Fibroblast of lung (primary cell): ENCODE data around the gene SNAP23. TPM values are rescaled to one million over a fixed set of nuclear protein-coding genes. Genes with fewer than 3 reads are reported as not detected.

Source experiments
- DNase-seq, 2 donors: peaks; one replicate each; pipeline versions ENCODE4 v3.0.0 to v3.0.0-alpha.2; 2010; ENCODE audit warnings: low read depth in 2 of 2
- H2AFZ ChIP-seq: 2 replicates; pipeline ENCODE4 v1.5.1; 2012; ENCODE audit warnings: low read length, control low read depth, inconsistent platforms
- H3K27ac ChIP-seq: 2 replicates; pipeline ENCODE4 v1.5.1; 2011; ENCODE audit warnings: low read length, control low read depth; ENCODE audit not compliant: insufficient read depth
- H3K27me3 ChIP-seq: 2 replicates; pipeline ENCODE4 v1.5.1; 2011; ENCODE audit warnings: mild to moderate bottlenecking, low read length; ENCODE audit not compliant: control insufficient read depth, insufficient read depth
- H3K36me3 ChIP-seq: 2 replicates; pipeline ENCODE4 v1.5.1; 2011; ENCODE audit warnings: low read length; ENCODE audit not compliant: control insufficient read depth, insufficient read depth
- H3K4me1 ChIP-seq: 2 replicates; pipeline ENCODE4 v1.5.1; 2011; ENCODE audit warnings: low read length; ENCODE audit not compliant: control insufficient read depth, insufficient read depth; ENCODE audit errors: extremely low read depth
- H3K4me2 ChIP-seq: 2 replicates; pipeline ENCODE4 v1.5.1; 2011; ENCODE audit warnings: low read length, control low read depth; ENCODE audit not compliant: insufficient read depth; ENCODE audit errors: extremely low read depth
- H3K4me3 ChIP-seq, 4 experiments: fragments of 200-600 bp in 1 of 4; sonication (generic) in 1 of 4; replicated peaks in 1 of 4; 2 replicates each; pipeline ENCODE4 v1.5.1; 2011 to 2016; ENCODE audit warnings: low read length in 4 of 4, low read depth in 3 of 4, mild to moderate bottlenecking in 3 of 4, control low read depth in 2 of 4, inconsistent platforms in 1 of 4, mixed read lengths in 1 of 4; ENCODE audit not compliant: insufficient read depth in 1 of 4; ENCODE audit errors: control extremely low read depth in 1 of 4
- H3K79me2 ChIP-seq: 2 replicates; pipeline ENCODE4 v1.5.1; 2012; ENCODE audit warnings: mild to moderate bottlenecking, low read length, inconsistent platforms; ENCODE audit not compliant: control insufficient read depth, insufficient read depth
- H3K9ac ChIP-seq: 2 replicates; pipeline ENCODE4 v1.5.1; 2011; ENCODE audit warnings: mild to moderate bottlenecking, low read length, control low read depth; ENCODE audit not compliant: insufficient read depth
- H3K9me3 ChIP-seq: 2 replicates; pipeline ENCODE4 v1.5.1; 2012; ENCODE audit warnings: low read depth, low read length; ENCODE audit not compliant: control insufficient read depth, insufficient read depth
- H4K20me1 ChIP-seq: 2 replicates; pipeline ENCODE4 v1.5.1; 2011; ENCODE audit warnings: low read length; ENCODE audit not compliant: control insufficient read depth, insufficient read depth; ENCODE audit errors: extremely low read depth
- EZH2 ChIP-seq: IDR thresholded peaks from 2 replicates; pipeline ENCODE4 v1.5.1; 2012; ENCODE audit warnings: low read length, control low read depth, mild to moderate bottlenecking; ENCODE audit errors: missing control alignments
- polyA plus RNA-seq, 2 donors: library from polyadenylated mRNA; depleted of rRNA in 1 of 2; stranded (reverse) in 1 of 2; unstranded in 1 of 2; fragments of >200 nt; gene quantifications; 2 replicates each; pipeline ENCODE4 v1.2.1, GENCODE V29; 2011 to 2012; ENCODE audit warnings: missing spikeins in 1 of 2
- total RNA-seq: library from RNA; depleted of rRNA; stranded (reverse); fragments of >200 nt; gene quantifications from 2 replicates; pipeline ENCODE4 v1.2.1, GENCODE V29; 2014
- TF ChIP-seq, protein P1 (sequence below), 2 donors: IDR thresholded peaks in 1 of 2; conservative IDR thresholded peaks in 1 of 2; 1 replicate in 1 of 2; 2 replicates in 1 of 2; pipeline ENCODE4 v1.5.1; 2011 to 2012; ENCODE audit warnings: low read length in 2 of 2, control low read depth in 1 of 2, inconsistent platforms in 1 of 2, low read depth in 1 of 2, mild to moderate bottlenecking in 1 of 2

SNAP23 gene
- total and polyA plus RNA-seq, 2 donors (not counting 1 experiment from before 2014, with no cell fraction given) = 80.9 to 84.6 TPM

DNA sequence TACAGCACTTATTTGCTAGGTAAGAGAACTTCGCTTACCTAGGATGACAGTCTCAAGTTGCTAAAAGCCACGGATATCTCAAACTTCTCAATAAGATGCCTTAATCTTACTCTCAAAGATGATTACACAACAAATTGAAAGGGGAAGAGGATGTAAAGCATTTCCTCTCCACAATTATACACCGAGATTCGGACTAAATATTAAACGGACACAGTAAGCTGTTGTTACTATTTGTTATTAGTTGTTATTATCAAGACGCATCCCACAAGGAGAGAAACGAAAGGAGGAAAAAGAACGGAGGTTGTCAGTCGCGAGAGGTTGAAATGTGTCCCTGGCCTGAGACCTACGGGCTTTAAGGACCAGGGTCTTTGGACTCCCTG, 5.2 kb upstream of the SNAP23 start:
- Histone ChIP-seq H3K4me3 (peak overlapping the region; percentile 80 to 99 (median 92)), H3K4me2 (peak overlapping the region; percentile 96), H3K4me1 (peaks cover 9% of the 10 kb centered on the region), H3K9ac (peak overlapping the region; percentile 82), H2AFZ (peak overlapping the region; percentile 85), H3K9me3 (no peaks in the 10 kb centered on the region), H4K20me1 (peaks cover 1% of the 10 kb centered on the region), H3K79me2 (peaks cover 37% of the 10 kb centered on the region), H3K27me3 (no peaks in the 10 kb centered on the region), H3K27ac (peak overlapping the region; percentile 100), H3K36me3 (no peaks in the 10 kb centered on the region)
- DNase-seq = peak in 1 of 2 donors; percentile 20
- TF ChIP-seq, protein P1, sequence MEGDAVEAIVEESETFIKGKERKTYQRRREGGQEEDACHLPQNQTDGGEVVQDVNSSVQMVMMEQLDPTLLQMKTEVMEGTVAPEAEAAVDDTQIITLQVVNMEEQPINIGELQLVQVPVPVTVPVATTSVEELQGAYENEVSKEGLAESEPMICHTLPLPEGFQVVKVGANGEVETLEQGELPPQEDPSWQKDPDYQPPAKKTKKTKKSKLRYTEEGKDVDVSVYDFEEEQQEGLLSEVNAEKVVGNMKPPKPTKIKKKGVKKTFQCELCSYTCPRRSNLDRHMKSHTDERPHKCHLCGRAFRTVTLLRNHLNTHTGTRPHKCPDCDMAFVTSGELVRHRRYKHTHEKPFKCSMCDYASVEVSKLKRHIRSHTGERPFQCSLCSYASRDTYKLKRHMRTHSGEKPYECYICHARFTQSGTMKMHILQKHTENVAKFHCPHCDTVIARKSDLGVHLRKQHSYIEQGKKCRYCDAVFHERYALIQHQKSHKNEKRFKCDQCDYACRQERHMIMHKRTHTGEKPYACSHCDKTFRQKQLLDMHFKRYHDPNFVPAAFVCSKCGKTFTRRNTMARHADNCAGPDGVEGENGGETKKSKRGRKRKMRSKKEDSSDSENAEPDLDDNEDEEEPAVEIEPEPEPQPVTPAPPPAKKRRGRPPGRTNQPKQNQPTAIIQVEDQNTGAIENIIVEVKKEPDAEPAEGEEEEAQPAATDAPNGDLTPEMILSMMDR (conservative IDR thresholded peaks at IDR 0.05 in 1 of 2, IDR thresholded peaks at IDR 0.05 in 1 of 2; ENCODE audit: low read depth in 1 of 2, low read length in 2 of 2) = no peak
- no peak for TF ChIP-seq EZH2

DNA sequence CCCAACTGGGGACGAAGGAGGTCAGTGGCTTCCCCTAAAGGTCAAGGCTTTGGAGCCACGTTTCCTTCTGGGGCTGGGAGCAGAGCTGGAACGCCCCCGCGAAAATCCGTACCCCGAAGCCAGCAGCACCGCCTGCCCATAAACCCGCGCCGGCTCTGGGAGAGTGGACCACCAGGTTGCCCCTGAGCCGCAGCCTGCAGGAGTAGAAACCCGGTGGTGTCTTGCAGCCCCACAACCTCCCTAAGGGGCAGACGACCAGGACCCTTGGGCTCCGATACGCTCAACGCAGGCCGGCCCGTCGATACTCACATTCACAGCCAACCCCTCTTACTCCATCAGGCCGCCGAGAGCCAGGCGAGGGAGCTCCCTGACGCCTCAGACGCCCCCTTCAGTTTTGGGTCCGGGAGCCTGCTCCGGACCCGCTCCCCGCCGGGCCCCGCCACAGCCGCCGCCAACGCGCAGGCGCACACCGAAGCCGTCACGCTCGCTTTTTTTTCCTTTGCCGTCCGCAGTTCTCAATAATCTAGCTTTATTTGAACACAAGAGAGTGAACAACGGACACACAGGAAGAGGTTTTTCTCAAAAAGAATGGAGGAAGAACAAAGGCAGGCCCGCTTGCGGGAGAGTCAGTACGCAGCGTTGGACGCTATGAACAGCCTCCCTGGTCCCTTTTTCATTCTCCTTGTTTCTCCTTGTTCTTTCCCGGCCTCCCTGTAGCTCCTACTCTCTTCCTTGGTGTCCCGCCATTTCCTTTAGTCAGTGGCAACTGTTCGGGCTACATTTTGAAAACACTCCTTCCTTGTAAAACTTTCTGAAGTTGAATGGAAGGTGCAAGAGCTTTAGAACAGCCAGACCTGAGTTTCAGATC, 4.5 kb upstream of the SNAP23 start, which contains the start of gene ZNF106:
TSS of gene ZNF106 (minus strand) at position 471 of the 868 bp plus-strand sequence. CDS start 18,852 bp downstream, outside the sequence.
- Histone ChIP-seq H3K36me3 (no peaks in the 10 kb centered on the region), H3K9ac (peak within 1 kb of the TSS; percentile 82), H3K27ac (peak within 1 kb of the TSS; percentile 100), H3K27me3 (no peaks in the 10 kb centered on the region), H3K79me2 (peaks cover 38% of the 10 kb centered on the region), H4K20me1 (no peaks in the 10 kb centered on the region), H3K9me3 (no peaks in the 10 kb centered on the region), H3K4me2 (peak within 1 kb of the TSS; percentile 96), H2AFZ (peak within 1 kb of the TSS; percentile 85), H3K4me1 (peaks cover 9% of the 10 kb centered on the region), H3K4me3 (peak within 1 kb of the TSS; percentile 80 to 99 (median 92))
- peak; percentile 90 to 93 for DNase-seq
- TF ChIP-seq, protein P1 (conservative IDR thresholded peaks at IDR 0.05 in 1 of 2, IDR thresholded peaks at IDR 0.05 in 1 of 2; ENCODE audit: low read depth in 1 of 2, low read length in 2 of 2) = peak in 1 of 2 donors; percentile 18
- TF ChIP-seq EZH2 = no peak

DNA sequence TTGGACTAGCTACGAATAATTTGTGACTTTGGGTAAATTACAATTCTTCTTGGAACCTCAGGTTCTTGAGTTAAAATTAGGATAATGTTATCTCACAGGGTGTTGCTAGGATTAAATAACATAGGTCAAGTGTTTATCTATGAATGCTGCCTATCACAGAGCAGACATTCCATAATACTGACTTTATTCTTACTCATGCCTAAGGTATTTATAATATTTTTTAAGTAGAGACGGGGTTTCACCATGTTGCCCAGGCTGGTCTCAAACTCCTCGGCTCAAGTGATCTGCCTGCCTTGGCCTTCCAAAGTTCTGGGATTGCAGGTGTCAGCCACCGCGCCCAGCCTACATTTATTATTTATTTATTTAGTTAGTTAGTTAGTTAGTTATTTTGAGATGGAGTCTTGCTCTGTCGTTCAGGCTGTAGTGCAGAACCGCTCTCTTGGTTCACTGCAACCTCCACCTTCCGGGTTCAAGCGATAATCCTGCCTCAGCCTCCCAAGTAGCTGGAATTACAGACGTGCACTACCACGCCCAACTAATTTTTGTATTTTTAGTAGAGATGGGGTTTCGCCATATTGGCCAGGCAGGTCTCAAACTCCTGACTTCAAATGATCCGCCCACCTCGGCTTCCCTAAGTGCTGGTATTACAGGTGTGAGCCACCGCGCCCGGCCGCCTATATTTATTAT, 3.8 kb upstream of the SNAP23 start:
- peak; percentile 48 to 79 for DNase-seq
- no peaks in the 10 kb centered on the region for H3K27me3 ChIP-seq
- H3K4me3 ChIP-seq = peak overlapping the region; percentile 80 to 99 (median 92)
- no peaks in the 10 kb centered on the region for H3K9me3 ChIP-seq
- peaks cover 41% of the 10 kb centered on the region for H3K79me2 ChIP-seq
- peaks cover 9% of the 10 kb centered on the region for H3K4me1 ChIP-seq
- H3K9ac ChIP-seq = peak overlapping the region; percentile 82
- peak overlapping the region; percentile 58 for H2AFZ ChIP-seq
- peak overlapping the region; percentile 89 for H3K4me2 ChIP-seq
- H3K36me3 ChIP-seq = no peaks in the 10 kb centered on the region
- no peaks in the 10 kb centered on the region for H4K20me1 ChIP-seq
- no peak for TF ChIP-seq EZH2
- TF ChIP-seq, protein P1 (conservative IDR thresholded peaks at IDR 0.05 in 1 of 2, IDR thresholded peaks at IDR 0.05 in 1 of 2; ENCODE audit: low read depth in 1 of 2, low read length in 2 of 2) = no peak
- H3K27ac ChIP-seq = peak overlapping the region; percentile 100
